GM12873 (cell line): ENCODE measurements around the gene GRK3.

Experiments
- TF ChIP-seq, protein P1 (sequence below): IDR thresholded peaks from 2 replicates; pipeline ENCODE4 v1.5.1; 2012; ENCODE audit warnings: low read depth, mild to moderate bottlenecking, moderate library complexity, low read length, control low read depth; ENCODE audit not compliant: insufficient read depth; ENCODE audit errors: missing control alignments

GRK3 gene

DNA sequence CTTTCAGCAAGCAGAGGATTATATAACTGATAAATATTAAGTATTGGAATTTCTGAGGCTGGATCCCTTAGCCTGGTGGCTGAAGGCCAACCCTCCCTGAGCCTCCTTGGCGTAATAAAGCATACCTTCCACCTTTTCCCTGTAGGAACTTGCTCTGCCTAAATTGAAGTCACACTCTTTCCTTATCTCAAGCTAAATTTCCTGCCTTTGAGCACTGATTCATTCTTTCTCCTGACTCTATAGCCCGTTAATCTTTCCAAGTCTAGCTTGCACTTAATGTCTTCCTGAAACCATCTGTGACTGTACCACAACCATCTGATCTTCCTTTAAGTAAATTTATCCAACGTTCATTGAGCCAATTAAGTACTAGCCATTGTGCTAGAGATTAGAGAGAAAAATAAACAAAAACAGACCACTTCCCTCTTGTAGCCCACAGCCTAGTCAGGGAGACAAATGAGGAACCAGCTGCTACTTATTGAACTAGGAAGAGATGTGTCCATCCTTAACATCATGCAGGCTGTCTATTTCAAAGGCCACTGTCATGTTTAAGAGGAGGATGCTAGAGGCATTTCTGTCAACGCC is 62.9 kb downstream of the GRK3 start:
- TF ChIP-seq, protein P1, sequence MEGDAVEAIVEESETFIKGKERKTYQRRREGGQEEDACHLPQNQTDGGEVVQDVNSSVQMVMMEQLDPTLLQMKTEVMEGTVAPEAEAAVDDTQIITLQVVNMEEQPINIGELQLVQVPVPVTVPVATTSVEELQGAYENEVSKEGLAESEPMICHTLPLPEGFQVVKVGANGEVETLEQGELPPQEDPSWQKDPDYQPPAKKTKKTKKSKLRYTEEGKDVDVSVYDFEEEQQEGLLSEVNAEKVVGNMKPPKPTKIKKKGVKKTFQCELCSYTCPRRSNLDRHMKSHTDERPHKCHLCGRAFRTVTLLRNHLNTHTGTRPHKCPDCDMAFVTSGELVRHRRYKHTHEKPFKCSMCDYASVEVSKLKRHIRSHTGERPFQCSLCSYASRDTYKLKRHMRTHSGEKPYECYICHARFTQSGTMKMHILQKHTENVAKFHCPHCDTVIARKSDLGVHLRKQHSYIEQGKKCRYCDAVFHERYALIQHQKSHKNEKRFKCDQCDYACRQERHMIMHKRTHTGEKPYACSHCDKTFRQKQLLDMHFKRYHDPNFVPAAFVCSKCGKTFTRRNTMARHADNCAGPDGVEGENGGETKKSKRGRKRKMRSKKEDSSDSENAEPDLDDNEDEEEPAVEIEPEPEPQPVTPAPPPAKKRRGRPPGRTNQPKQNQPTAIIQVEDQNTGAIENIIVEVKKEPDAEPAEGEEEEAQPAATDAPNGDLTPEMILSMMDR = no peak

DNA sequence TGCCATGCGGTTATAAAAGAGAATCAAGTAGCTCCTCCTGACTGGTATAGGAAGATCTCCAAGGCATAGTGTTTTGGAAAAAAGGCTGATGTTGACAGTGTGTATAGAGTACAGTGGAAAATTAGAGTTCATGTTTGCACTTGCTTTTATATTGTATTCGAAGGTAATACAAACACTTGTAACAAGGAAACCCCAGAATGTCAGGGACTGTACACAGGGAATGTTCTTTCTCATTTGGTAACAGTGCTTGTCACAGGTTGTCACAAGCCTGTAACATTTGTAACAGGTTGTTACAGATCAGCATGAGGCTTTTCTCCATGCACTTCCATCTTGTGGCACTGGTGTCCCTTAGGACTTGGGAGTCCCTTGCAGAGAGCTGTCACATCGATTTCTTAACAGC is 64.0 kb downstream of the GRK3 start:
- TF ChIP-seq, protein P1 = no peak

DNA sequence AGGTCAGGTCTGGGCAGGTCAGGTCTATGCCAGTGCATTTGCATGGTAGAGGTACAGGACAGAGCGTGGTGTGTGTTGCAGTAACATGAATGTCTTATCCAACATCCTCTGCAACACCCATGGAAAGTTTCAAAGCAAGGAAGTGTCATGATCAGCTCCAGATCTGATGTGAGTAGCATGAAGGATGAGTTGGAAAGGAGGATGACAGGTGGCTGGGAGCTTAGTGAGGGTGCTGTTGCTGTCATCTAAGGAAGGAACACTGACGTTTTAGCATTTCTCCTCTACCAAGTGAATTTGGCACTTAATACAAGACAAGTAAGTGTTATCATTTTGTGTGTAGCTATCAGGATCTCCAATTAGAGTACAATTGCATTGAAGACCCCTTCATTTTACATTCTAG is 65.1 kb downstream of the GRK3 start:
- TF ChIP-seq, protein P1 = no peak

DNA sequence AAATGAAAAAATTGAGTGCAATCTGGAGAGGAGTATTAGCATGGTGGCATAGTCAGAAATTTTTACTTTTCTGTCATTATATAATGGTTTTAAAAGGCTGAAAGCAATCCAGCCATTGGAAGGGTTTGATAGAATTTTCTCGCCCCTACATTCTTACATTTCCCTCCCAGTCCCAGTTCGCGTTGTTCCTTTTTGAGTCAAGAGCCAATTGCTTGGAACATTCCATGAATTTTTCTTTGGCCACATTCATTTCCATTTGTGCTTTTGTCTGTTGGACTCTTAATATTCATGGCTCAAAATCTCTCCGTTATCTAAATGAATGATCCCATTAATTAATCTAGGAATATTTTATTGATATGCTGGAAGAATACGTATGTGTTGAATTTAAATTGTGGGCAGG is 66.0 kb downstream of the GRK3 start:
- TF ChIP-seq, protein P1 = no peak

DNA sequence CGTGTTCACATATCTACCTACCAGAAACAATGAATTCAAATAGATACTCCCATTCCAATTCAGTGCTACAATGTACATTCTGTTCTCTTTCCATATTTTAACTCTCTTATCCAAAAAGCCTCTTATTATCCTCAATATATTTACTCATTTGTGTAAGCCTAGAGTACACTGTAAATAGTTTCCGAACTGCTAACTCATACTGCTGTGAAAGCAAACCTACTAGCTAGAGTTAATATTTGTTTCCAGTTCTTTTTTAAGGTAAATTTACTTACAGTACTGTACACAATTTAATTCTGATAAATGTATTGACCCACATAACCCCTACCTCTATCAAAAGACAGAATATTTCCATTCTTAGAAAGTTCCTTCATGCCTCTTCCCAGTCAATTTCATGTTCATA is 71.8 kb downstream of the GRK3 start:
- TF ChIP-seq, protein P1 = no peak

DNA sequence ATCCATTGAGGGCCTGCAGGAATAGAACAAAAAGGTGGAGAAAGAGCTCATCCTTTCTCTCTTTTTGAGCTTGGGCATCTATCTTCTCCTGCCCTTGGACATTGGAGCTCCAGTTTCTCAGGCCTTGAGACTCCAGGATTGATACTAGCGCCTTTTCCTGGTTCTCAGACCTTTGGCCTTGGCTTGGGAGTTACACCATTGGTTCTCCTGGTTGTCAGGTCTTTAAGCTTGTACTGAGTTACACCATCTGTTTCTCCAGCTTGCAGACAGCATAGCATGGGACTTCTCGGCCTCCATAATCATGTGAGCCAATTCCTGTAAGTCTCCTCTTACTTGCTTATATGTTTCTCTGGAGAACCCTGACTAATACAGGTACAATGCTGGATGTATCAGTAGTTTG is 72.6 kb downstream of the GRK3 start:
- TF ChIP-seq, protein P1 = no peak

DNA sequence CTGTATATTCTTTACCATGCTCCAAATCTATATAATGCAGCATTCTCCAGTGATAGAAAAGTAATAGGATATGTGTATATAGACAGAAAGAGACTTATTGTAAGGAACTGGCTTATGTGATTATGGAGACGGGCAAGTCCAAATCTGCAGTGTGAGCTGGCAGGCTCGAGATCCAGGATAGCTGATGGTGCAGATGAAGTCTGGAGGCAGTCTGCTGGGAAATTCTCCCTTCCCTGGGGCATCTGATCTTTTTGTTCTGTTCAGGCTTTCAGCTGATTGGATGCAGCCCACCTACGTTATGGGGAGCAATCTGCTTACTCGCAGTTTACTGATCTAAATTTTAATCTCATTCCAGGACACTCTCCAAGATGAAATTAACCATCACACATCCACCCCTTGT is 73.2 kb downstream of the GRK3 start:
- TF ChIP-seq, protein P1 = no peak
